ENCODE data around the gene TCF7. TPM values are rescaled to one million over a fixed set of nuclear protein-coding genes. Genes with fewer than 3 reads are reported as not detected.

Gene TCF7
- total RNA-seq, 2 experiments from 2014 or later = 19.2 to 21.9 TPM

DNA sequence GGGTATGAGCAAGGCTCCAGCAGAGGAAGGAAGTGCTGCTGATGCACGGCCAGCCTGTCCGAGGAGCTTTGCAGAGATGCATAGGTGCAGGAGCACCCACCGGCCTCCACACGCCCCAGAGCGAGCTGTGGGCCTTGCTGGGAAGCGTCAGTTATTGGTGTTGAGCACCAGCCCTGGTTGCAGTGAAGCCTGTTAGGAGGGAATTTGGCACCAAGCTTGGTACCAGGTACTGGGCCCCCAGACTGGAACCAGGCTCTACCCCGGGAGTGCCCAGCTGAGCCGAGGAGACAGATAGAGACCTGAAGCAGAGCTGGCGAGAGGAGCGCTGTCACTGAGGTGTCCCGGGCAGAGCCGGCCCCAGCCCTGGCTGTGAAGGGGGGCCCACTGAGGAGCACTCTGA lies 5.2 kb downstream of the TCF7 start:
- H3K27me3 Mint-ChIP-seq = peaks cover 61% of the 10 kb centered on the region
- DNase-seq = no peak
- peaks cover 21% of the 10 kb centered on the region for H3K36me3 Mint-ChIP-seq (ENCODE audit: low read depth)
- ChIA-PET CTCF (interaction anchor here (2.5 to 3.2 kb wide), 2 partner anchors 21 to 80 kb away, joined by 12 to 16 read pairs; no protein-coding TSS in a partner anchor), POLR2A (interaction anchor here (1.2 to 2.6 kb wide), 4 partner anchors 9 to 19 kb away, joined by 4 to 18 read pairs (median 8); no protein-coding TSS in a partner anchor)
- no peak overlapping the region for H3K27ac Mint-ChIP-seq
- no peak overlapping the region for H3K4me3 Mint-ChIP-seq
- peaks cover 61% of the 10 kb centered on the region for H3K4me1 Mint-ChIP-seq
- no peaks in the 10 kb centered on the region for H3K9me3 Mint-ChIP-seq

GRCh38 chr5:134120386-134121138 lies 6.1 kb downstream of the TCF7 start:
- Mint-ChIP-seq H3K9me3 (no peaks in the 10 kb centered on the region), H3K27ac (no peak overlapping the region), H3K27me3 (peaks cover 61% of the 10 kb centered on the region), H3K36me3 (ENCODE audit: low read depth) (peaks cover 21% of the 10 kb centered on the region), H3K4me3 (peak overlapping the region; percentile 37), H3K4me1 (peaks cover 68% of the 10 kb centered on the region)
- ChIA-PET CTCF (interaction anchor here (3.2 kb wide), 1 partner anchor 81 kb away, joined by 16 read pairs; no protein-coding TSS in a partner anchor), POLR2A (interaction anchor here (1.2 to 1.4 kb wide), 2 partner anchors 12 to 16 kb away, joined by 7 to 9 read pairs; no protein-coding TSS in a partner anchor)
- DNase-seq = no peak

GRCh38 chr5:134122530-134122929 lies 8.0 kb downstream of the TCF7 start:
- DNase-seq = peak; percentile 45
- Mint-ChIP-seq H3K27me3 (peaks cover 45% of the 10 kb centered on the region), H3K27ac (peak overlapping the region; percentile 59), H3K36me3 (ENCODE audit: low read depth) (peaks cover 12% of the 10 kb centered on the region), H3K9me3 (no peaks in the 10 kb centered on the region), H3K4me3 (no peak overlapping the region), H3K4me1 (peaks cover 64% of the 10 kb centered on the region)
- ChIA-PET CTCF (interaction anchor here (1.3 to 2.1 kb wide), 3 partner anchors 11 to 22 kb away, joined by 3 to 6 read pairs (median 4); no protein-coding TSS in a partner anchor), POLR2A (interaction anchor here (1.1 to 1.4 kb wide), 2 partner anchors 10 to 11 kb away, joined by 3 to 4 read pairs; no protein-coding TSS in a partner anchor)

GRCh38 chr5:134123360-134123759 lies 8.9 kb downstream of the TCF7 start:
- POLR2A ChIA-PET = interaction anchor here (0.6 to 2.5 kb wide), 3 partner anchors 9 to 14 kb away, joined by 3 to 10 read pairs (median 3); no protein-coding TSS in a partner anchor
- CTCF ChIA-PET = interaction anchor here (1.4 kb wide), 1 partner anchor 16 kb away, joined by 4 read pairs; no protein-coding TSS in a partner anchor
- no peak overlapping the region for H3K4me3 Mint-ChIP-seq
- H3K36me3 Mint-ChIP-seq (ENCODE audit: low read depth) = peaks cover 9% of the 10 kb centered on the region
- peaks cover 45% of the 10 kb centered on the region for H3K27me3 Mint-ChIP-seq
- DNase-seq = no peak
- peak overlapping the region; percentile 56 for H3K27ac Mint-ChIP-seq
- H3K4me1 Mint-ChIP-seq = peaks cover 69% of the 10 kb centered on the region
- no peaks in the 10 kb centered on the region for H3K9me3 Mint-ChIP-seq

GRCh38 chr5:134124289-134125038 lies 10.0 kb downstream of the TCF7 start:
- ChIA-PET POLR2A (interaction anchor here (1.2 to 2.5 kb wide), 4 partner anchors 9 to 52 kb away, joined by 5 to 12 read pairs (median 10); partner anchors contain the start of gene SKP1), CTCF (interaction anchor here (1.3 to 1.7 kb wide), 2 partner anchors 16 to 85 kb away, joined by 5 to 6 read pairs; no protein-coding TSS in a partner anchor)
- Mint-ChIP-seq H3K4me3 (no peak overlapping the region), H3K36me3 (ENCODE audit: low read depth) (peaks cover 13% of the 10 kb centered on the region), H3K27me3 (peaks cover 47% of the 10 kb centered on the region), H3K9me3 (no peaks in the 10 kb centered on the region), H3K4me1 (peaks cover 73% of the 10 kb centered on the region), H3K27ac (no peak overlapping the region)
- DNase-seq = no peak

GRCh38 chr5:134125039-134126015 lies 10.8 kb downstream of the TCF7 start:
- POLR2A ChIA-PET = interaction anchor here (1.2 to 2.5 kb wide), 4 partner anchors 9 to 51 kb away, joined by 5 to 12 read pairs (median 10); partner anchors contain the start of gene SKP1
- no peak for DNase-seq
- no peak overlapping the region for H3K4me3 Mint-ChIP-seq
- peaks cover 7% of the 10 kb centered on the region for H3K36me3 Mint-ChIP-seq (ENCODE audit: low read depth)
- peaks cover 72% of the 10 kb centered on the region for H3K4me1 Mint-ChIP-seq
- H3K27me3 Mint-ChIP-seq = peaks cover 39% of the 10 kb centered on the region
- H3K9me3 Mint-ChIP-seq = no peaks in the 10 kb centered on the region
- H3K27ac Mint-ChIP-seq = no peak overlapping the region
- CTCF ChIA-PET = interaction anchor here (1.3 to 1.7 kb wide), 3 partner anchors 13 to 86 kb away, joined by 4 to 6 read pairs (median 5); no protein-coding TSS in a partner anchor

GRCh38 chr5:134127376-134127861 lies 12.9 kb downstream of the TCF7 start:
- Mint-ChIP-seq H3K4me1 (peaks cover 79% of the 10 kb centered on the region), H3K9me3 (no peaks in the 10 kb centered on the region), H3K27ac (no peak overlapping the region), H3K27me3 (peaks cover 41% of the 10 kb centered on the region), H3K4me3 (peak overlapping the region; percentile 32), H3K36me3 (ENCODE audit: low read depth) (peaks cover 17% of the 10 kb centered on the region)
- no peak for DNase-seq
- ChIA-PET POLR2A (interaction anchor here (0.6 to 2.8 kb wide), 5 partner anchors 9 to 16 kb away, joined by 3 to 18 read pairs (median 6); no protein-coding TSS in a partner anchor), CTCF (interaction anchor here (1.0 to 1.7 kb wide), 3 partner anchors 13 to 88 kb away, joined by 3 to 8 read pairs (median 4); no protein-coding TSS in a partner anchor)

- peaks cover 20% of the 10 kb centered on the region for H3K36me3 Mint-ChIP-seq (ENCODE audit: low read depth)
- peaks cover 38% of the 10 kb centered on the region for H3K27me3 Mint-ChIP-seq
- DNase-seq = no peak
- H3K9me3 Mint-ChIP-seq = no peaks in the 10 kb centered on the region
- H3K27ac Mint-ChIP-seq = no peak overlapping the region
- peaks cover 79% of the 10 kb centered on the region for H3K4me1 Mint-ChIP-seq
- H3K4me3 Mint-ChIP-seq = no peak overlapping the region
- POLR2A ChIA-PET = interaction anchor here (1.4 to 3.5 kb wide), 6 partner anchors 9 to 49 kb away, joined by 3 to 23 read pairs (median 6); partner anchors contain the start of gene SKP1
- CTCF ChIA-PET = interaction anchor here (1.1 to 1.7 kb wide), 5 partner anchors 13 to 88 kb away, joined by 3 to 8 read pairs (median 4); no protein-coding TSS in a partner anchor
Measured at GRCh38 chr5:134127988-134128647, 13.6 kb downstream of the TCF7 start.

DNA sequence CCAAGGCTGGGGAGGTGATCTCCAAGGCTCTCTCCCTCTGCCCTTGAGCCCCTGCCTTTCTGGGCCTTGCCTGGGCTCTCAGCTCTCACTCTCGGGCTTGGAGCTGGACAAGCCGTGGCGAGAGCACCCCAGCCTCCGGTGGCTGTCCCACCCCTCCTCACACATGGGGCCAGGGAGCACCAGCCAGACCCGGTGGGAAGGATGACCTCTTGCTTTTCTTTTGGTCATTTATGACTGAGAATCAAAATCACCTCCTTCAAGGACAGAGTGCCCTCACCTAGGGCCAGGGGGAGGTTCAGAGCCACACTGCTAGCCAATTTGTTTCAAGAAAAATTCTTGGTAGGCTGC lies 14.1 kb downstream of the TCF7 start:
- peaks cover 78% of the 10 kb centered on the region for H3K4me1 Mint-ChIP-seq
- POLR2A ChIA-PET = interaction anchor here (0.9 to 3.5 kb wide), 6 partner anchors 10 to 76 kb away, joined by 3 to 23 read pairs (median 5); partner anchors contain the start of genes SKP1 and TCF7
- peak overlapping the region; percentile 78 for H3K27ac Mint-ChIP-seq
- peaks cover 20% of the 10 kb centered on the region for H3K36me3 Mint-ChIP-seq (ENCODE audit: low read depth)
- no peak for DNase-seq
- H3K27me3 Mint-ChIP-seq = peaks cover 35% of the 10 kb centered on the region
- CTCF ChIA-PET = interaction anchor here (1.1 to 1.9 kb wide), 5 partner anchors 10 to 89 kb away, joined by 4 to 8 read pairs (median 6); no protein-coding TSS in a partner anchor
- H3K4me3 Mint-ChIP-seq = peak overlapping the region; percentile 63
- H3K9me3 Mint-ChIP-seq = no peaks in the 10 kb centered on the region

DNA sequence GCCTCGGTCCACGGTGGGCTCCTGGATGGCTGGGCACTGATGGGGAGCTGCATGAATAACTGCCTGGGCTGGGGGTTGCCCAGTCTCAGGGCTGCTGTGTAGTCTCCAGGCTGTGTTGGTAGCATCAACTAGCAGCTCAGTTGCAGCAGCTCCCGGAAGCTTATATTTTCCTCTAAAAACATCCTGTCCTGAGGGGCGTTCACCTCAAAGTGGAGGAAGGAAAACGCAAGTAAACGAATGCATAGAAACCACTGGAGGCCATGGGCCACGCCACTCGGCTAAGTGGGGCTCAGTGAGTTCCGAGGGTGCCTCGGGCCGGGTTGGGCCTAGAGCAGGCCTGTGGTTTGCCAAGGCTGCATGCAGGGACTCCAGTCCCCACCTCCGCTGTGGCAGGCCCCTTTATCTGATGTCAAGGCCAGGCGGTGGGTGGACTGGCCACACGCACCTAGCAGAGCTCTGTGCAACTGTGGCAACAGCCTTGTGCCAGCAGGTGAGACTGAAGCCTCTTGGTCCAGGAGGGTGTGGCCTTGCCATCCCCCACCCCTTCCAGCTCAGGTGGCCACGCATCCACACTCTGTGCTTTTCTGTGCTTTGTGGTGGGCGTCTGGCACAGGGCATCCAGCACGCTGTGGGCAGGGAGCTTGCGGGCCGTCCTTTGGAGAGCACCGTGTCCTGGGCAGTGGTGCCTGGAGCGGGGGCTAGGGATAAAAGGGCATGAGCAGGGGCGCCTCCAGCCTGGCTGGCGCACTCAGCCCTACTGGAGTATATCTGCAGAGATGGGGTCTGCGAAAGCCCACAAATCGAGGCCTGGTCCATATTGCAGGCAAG lies 15.1 kb downstream of the TCF7 start:
- DNase-seq = no peak
- Mint-ChIP-seq H3K27me3 (peaks cover 33% of the 10 kb centered on the region), H3K4me3 (peak overlapping the region; percentile 63), H3K4me1 (peaks cover 75% of the 10 kb centered on the region), H3K36me3 (ENCODE audit: low read depth) (peaks cover 23% of the 10 kb centered on the region), H3K9me3 (no peaks in the 10 kb centered on the region), H3K27ac (peak overlapping the region; percentile 78)
- ChIA-PET POLR2A (interaction anchor here (0.8 to 3.5 kb wide), 8 partner anchors 11 to 242 kb away, joined by 3 to 23 read pairs (median 5); partner anchors contain the start of genes SKP1, TCF7 and UBE2B), CTCF (interaction anchor here (0.9 to 2.4 kb wide), 7 partner anchors 9 to 90 kb away, joined by 4 to 10 read pairs (median 5); no protein-coding TSS in a partner anchor)
